Endodermal cell (in vitro differentiated cells): ENCODE results near the gene MAP3K5. TPM values are rescaled to one million over a fixed set of nuclear protein-coding genes. Genes with fewer than 3 reads are reported as not detected.

Source experiments
- DNase-seq: peaks from one replicate; pipeline ENCODE4 v3.0.0-alpha.2; 2017
- H3K27ac ChIP-seq: 2 replicates; pipeline ENCODE4 v1.5.1; 2013; ENCODE audit warnings: mild to moderate bottlenecking, low read depth, low read length, moderate library complexity
- H3K27me3 ChIP-seq: 2 replicates; pipeline ENCODE4 v1.6.1; 2013; ENCODE audit warnings: mild to moderate bottlenecking, low read length, moderate library complexity; ENCODE audit not compliant: insufficient read depth, control insufficient read depth, poor library complexity, severe bottlenecking
- H3K36me3 ChIP-seq: 2 replicates; pipeline ENCODE4 v1.7.0; 2013; ENCODE audit warnings: mild to moderate bottlenecking, low read length, moderate library complexity; ENCODE audit not compliant: control insufficient read depth, insufficient read depth
- H3K4me1 ChIP-seq: one replicate; pipeline ENCODE4 v1.7.0; 2013; ENCODE audit warnings: low read length; ENCODE audit not compliant: control insufficient read depth, insufficient read depth
- H3K4me3 ChIP-seq: 2 replicates; pipeline ENCODE4 v1.5.1; 2013; ENCODE audit warnings: mild to moderate bottlenecking, low read length, moderate library complexity
- H3K9ac ChIP-seq: 2 replicates; pipeline ENCODE4 v1.6.1; 2013; ENCODE audit warnings: mild to moderate bottlenecking, low read length, moderate library complexity; ENCODE audit not compliant: poor library complexity, severe bottlenecking; ENCODE audit errors: extremely low read depth
- H3K9me3 ChIP-seq: 2 replicates; pipeline ENCODE4 v1.6.1; 2013; ENCODE audit warnings: mild to moderate bottlenecking, low read length, moderate library complexity; ENCODE audit not compliant: control insufficient read depth
- H3K27ac Mint-ChIP-seq: 2 replicates; pipeline ENCODE4 v1.8.0; 2020; ENCODE audit warnings: mixed read lengths
- H3K27me3 Mint-ChIP-seq: 2 replicates; pipeline ENCODE4 v1.8.0; 2021; ENCODE audit warnings: mild to moderate bottlenecking, mixed read lengths; ENCODE audit not compliant: insufficient read depth
- H3K36me3 Mint-ChIP-seq: 2 replicates; pipeline ENCODE4 v1.8.0; 2020; ENCODE audit warnings: low read depth, mixed read lengths
- H3K4me1 Mint-ChIP-seq: 2 replicates; pipeline ENCODE4 v1.8.0; 2020; ENCODE audit warnings: mixed read lengths
- H3K4me3 Mint-ChIP-seq: 2 replicates; pipeline ENCODE4 v1.8.0; 2020; ENCODE audit warnings: mild to moderate bottlenecking, moderate library complexity, mixed read lengths
- H3K9me3 Mint-ChIP-seq: 2 replicates; pipeline ENCODE4 v1.8.0; 2020; ENCODE audit warnings: mild to moderate bottlenecking, mixed read lengths
- WGBS, 2 experiments: methylation state at CpG; one replicate each; pipeline versions ENCODE4 v1.1.5 to v1.1.7; 2013; ENCODE audit warnings: missing lambda C conversion rate in 2 of 2, mixed read lengths in 1 of 2; ENCODE audit not compliant: insufficient coverage in 1 of 2, insufficient read length in 1 of 2; 5-methylcytosine and 5-hydroxymethylcytosine counted together
- total RNA-seq, 2 donors: library from RNA; stranded (reverse); fragmentation: NEBNext Ultra II Directional in 1 of 2; extraction: Animal tissue kit (Norgen Biotek cat#: 25700) in 1 of 2; gene quantifications; 2 replicates in 1 of 2; 3 replicates in 1 of 2; pipeline ENCODE4 v1.2.1, GENCODE V29; 2021
- TF ChIP-seq, protein P1 (sequence below): fragments of 200-600 bp; sonication (generic); conservative IDR thresholded peaks from 2 replicates; pipeline ENCODE4 v1.5.0; 2021; ENCODE audit warnings: antibody characterized with exemption, mild to moderate bottlenecking

MAP3K5 gene
- total RNA-seq, 2 donors from 2014 or later = 1.6 to 3.4 TPM

DNA sequence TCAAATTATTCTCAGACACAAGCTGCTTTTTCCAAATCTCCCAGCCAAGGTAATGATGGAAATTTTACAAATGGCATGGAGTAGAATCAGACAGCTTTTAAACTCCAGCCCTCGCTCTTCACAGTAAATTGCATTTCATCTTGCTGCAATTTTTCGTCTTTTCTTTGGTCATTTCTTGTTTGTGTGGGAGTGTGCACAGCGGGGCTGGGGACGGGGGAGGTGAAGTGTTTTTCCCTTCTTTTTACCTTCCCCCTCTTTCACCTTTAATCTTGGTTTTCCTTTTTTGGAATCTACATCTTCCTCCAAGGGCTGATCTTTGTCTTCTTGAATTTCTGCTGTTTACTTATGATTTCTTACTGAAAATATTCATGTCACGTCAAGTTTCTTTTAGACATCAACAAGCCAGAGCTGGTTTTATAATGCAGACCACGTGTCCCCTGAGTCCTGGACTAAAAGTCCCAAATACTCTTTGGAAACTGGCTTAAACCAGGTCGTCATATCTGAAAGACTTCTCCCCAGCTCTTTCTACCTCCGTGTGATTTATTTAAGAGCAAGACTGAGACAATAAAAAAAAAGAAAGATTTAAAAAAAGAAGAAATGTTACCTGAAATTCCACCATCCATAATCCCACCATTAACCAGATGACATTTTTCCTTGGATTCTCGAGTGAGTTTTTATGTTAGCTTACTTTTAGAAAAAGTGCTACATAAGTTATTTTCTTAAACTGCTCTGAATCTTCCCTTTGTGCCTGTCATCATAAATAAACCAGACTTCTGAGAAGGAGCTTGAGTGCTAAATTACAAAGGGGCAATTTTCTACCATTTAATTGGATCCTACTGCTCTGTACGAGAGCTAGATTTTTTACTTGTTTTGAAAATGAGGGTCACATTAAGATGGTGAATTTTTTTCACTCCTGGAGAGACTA is 52.0 kb downstream of the MAP3K5 start:
- Histone ChIP-seq H3K9me3 (no peaks in the 10 kb centered on the region), H3K27ac (no peak overlapping the region), H3K4me3 (no peak overlapping the region), H3K9ac (no peak overlapping the region), H3K36me3 (no peaks in the 10 kb centered on the region), H3K4me1 (peaks cover 6% of the 10 kb centered on the region), H3K27me3 (no peaks in the 10 kb centered on the region)
- H3K27me3 Mint-ChIP-seq = no peaks in the 10 kb centered on the region
- TF ChIP-seq, protein P1, sequence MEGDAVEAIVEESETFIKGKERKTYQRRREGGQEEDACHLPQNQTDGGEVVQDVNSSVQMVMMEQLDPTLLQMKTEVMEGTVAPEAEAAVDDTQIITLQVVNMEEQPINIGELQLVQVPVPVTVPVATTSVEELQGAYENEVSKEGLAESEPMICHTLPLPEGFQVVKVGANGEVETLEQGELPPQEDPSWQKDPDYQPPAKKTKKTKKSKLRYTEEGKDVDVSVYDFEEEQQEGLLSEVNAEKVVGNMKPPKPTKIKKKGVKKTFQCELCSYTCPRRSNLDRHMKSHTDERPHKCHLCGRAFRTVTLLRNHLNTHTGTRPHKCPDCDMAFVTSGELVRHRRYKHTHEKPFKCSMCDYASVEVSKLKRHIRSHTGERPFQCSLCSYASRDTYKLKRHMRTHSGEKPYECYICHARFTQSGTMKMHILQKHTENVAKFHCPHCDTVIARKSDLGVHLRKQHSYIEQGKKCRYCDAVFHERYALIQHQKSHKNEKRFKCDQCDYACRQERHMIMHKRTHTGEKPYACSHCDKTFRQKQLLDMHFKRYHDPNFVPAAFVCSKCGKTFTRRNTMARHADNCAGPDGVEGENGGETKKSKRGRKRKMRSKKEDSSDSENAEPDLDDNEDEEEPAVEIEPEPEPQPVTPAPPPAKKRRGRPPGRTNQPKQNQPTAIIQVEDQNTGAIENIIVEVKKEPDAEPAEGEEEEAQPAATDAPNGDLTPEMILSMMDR = no peak
- H3K9me3 Mint-ChIP-seq = no peaks in the 10 kb centered on the region
- no peak overlapping the region for H3K27ac Mint-ChIP-seq
- 85 to 100% methylated on average over 4 to 9 of the region's 10 CpGs for WGBS, 2 experiments
- no peak for DNase-seq
- H3K4me3 Mint-ChIP-seq = no peak overlapping the region
- H3K4me1 Mint-ChIP-seq = peaks cover 39% of the 10 kb centered on the region
- H3K36me3 Mint-ChIP-seq = no peaks in the 10 kb centered on the region

DNA sequence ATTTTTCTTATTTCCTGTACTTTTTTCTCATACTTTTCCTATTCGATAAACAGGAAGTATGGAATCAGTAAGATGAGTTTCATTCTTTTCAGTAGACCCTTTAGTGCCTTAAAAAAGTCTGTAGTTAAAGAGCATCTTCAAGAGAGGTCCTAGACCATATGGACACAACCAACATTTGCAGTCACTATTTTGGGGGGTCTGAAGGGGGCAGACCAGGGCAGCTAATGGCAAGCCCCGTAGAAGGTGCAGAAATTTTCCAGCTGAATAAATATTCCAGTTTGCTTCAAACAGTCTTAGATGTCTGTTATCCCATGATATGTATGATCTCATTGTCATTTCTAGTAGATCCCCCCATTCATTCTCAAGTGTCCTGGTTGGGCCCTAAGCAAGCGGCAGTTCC is 52.8 kb downstream of the MAP3K5 start:
- H3K4me3 Mint-ChIP-seq = no peak overlapping the region
- Histone ChIP-seq H3K27ac (no peak overlapping the region), H3K4me1 (peaks cover 6% of the 10 kb centered on the region), H3K36me3 (no peaks in the 10 kb centered on the region), H3K4me3 (no peak overlapping the region), H3K9me3 (no peaks in the 10 kb centered on the region), H3K9ac (no peak overlapping the region), H3K27me3 (no peaks in the 10 kb centered on the region)
- H3K9me3 Mint-ChIP-seq = no peaks in the 10 kb centered on the region
- peaks cover 39% of the 10 kb centered on the region for H3K4me1 Mint-ChIP-seq
- no peak overlapping the region for H3K27ac Mint-ChIP-seq
- no peaks in the 10 kb centered on the region for H3K27me3 Mint-ChIP-seq
- WGBS, 2 experiments = 86 to 95% methylated on average over 1 to 3 of the region's 3 CpGs
- no peak for DNase-seq
- H3K36me3 Mint-ChIP-seq = no peaks in the 10 kb centered on the region
- TF ChIP-seq, protein P1 = peak; percentile 29

DNA sequence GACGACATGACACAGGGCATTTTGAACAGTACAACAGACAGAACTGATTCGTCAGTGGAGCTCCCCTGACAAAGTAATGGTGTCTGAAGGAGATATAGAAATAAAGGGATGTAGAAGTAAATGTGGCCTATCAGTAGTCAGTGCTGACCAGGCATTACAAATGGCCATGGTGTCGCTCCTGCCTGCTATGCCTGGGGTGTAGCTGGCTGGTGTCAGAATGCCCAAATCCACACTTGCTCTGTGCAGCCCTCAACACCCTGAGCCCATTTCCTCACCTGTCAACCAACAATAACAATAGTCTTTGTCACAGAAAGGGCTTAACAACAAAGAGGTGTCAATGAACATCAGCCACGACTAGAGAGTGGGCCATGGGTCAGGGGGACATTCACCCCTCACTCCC is 53.2 kb downstream of the MAP3K5 start:
- H3K4me1 Mint-ChIP-seq = peaks cover 39% of the 10 kb centered on the region
- H3K27ac Mint-ChIP-seq = no peak overlapping the region
- no peak overlapping the region for H3K9ac ChIP-seq
- TF ChIP-seq, protein P1 = no peak
- no peak overlapping the region for H3K4me3 Mint-ChIP-seq
- WGBS, 2 experiments = 78 to 92% methylated on average over 3 to 4 of the region's 4 CpGs
- peaks cover 6% of the 10 kb centered on the region for H3K4me1 ChIP-seq
- no peak for DNase-seq
- no peak overlapping the region for H3K27ac ChIP-seq
- no peaks in the 10 kb centered on the region for H3K27me3 Mint-ChIP-seq
- no peaks in the 10 kb centered on the region for H3K9me3 ChIP-seq
- no peaks in the 10 kb centered on the region for H3K36me3 Mint-ChIP-seq
- H3K4me3 ChIP-seq = no peak overlapping the region
- no peaks in the 10 kb centered on the region for H3K27me3 ChIP-seq
- H3K9me3 Mint-ChIP-seq = no peaks in the 10 kb centered on the region
- no peaks in the 10 kb centered on the region for H3K36me3 ChIP-seq
